ENCODE results near the gene CST11. TPM values are rescaled to one million over a fixed set of nuclear protein-coding genes. Genes with fewer than 3 reads are reported as not detected.

CST11 gene
- total and polyA plus RNA-seq, 8 donors = not detected

DNA sequence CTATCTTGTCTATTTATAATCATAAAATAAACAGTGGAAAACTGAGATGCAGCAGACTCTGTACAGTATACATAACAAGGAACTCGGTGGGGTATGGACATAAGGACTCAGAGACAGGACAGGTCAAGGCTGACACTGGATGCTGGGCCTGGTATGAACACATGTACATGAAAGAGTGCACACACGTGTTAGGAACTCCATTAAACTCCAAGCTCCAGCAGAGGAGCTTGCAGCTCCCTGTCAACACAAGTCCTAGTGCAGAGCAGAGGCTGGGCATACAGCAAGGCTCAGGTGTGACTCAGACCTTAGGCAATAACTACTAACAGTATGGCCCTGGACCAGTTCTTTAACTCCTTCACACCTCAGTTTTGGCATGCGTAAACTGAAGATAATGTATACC is 48.5 kb downstream of the CST11 start:
- peaks cover 0 to 25% of the 10 kb centered on the region in 2 donors for H3K4me1 ChIP-seq
- H3K27me3 ChIP-seq = no peaks in the 10 kb centered on the region
- H3K4me3 ChIP-seq = no peak overlapping the region
- H3K27ac ChIP-seq = peak overlapping the region in 1 of 2 donors; percentile 33
- intact Hi-C loops (cut with DNase I) = no loop called here
- H3K36me3 ChIP-seq = peaks cover 0 to 16% of the 10 kb centered on the region in 2 donors
- TF ChIP-seq, protein P1, sequence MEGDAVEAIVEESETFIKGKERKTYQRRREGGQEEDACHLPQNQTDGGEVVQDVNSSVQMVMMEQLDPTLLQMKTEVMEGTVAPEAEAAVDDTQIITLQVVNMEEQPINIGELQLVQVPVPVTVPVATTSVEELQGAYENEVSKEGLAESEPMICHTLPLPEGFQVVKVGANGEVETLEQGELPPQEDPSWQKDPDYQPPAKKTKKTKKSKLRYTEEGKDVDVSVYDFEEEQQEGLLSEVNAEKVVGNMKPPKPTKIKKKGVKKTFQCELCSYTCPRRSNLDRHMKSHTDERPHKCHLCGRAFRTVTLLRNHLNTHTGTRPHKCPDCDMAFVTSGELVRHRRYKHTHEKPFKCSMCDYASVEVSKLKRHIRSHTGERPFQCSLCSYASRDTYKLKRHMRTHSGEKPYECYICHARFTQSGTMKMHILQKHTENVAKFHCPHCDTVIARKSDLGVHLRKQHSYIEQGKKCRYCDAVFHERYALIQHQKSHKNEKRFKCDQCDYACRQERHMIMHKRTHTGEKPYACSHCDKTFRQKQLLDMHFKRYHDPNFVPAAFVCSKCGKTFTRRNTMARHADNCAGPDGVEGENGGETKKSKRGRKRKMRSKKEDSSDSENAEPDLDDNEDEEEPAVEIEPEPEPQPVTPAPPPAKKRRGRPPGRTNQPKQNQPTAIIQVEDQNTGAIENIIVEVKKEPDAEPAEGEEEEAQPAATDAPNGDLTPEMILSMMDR (IDR thresholded peaks at IDR 0.05) = no peak
- DNase-seq = no peak
- ATAC-seq = peak; percentile 53
- no peaks in the 10 kb centered on the region for H3K9me3 ChIP-seq

DNA sequence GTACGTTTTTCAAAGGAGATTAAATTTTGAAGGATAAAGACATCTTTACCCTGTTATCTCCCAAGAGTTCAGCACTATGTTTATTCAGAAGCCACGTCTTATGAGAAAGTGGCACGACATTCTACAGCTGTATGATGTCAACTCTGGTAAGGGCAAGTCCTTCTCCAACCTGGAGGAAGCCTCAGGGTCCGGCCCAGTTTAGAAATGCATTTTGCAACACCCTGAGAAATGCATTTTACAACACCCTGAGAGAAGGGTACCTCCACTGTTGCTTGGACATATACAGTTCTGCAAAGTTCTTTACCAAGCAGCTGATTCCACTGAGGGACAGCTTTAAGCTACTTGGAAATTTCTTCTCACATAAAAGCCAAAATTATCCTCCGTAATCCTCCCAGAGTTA is 48.9 kb downstream of the CST11 start:
- DNase-seq (no peak), ATAC-seq (no peak)
- peaks cover 0 to 29% of the 10 kb centered on the region in 2 donors for H3K4me1 ChIP-seq
- H3K9me3 ChIP-seq = no peaks in the 10 kb centered on the region
- TF ChIP-seq, protein P1 (IDR thresholded peaks at IDR 0.05) = no peak
- no peaks in the 10 kb centered on the region for H3K27me3 ChIP-seq
- H3K27ac ChIP-seq = peak overlapping the region in 1 of 2 donors; percentile 33
- H3K4me3 ChIP-seq = no peak overlapping the region
- H3K36me3 ChIP-seq = peaks cover 0 to 16% of the 10 kb centered on the region in 2 donors
- intact Hi-C loops (cut with DNase I) = no loop called here

DNA sequence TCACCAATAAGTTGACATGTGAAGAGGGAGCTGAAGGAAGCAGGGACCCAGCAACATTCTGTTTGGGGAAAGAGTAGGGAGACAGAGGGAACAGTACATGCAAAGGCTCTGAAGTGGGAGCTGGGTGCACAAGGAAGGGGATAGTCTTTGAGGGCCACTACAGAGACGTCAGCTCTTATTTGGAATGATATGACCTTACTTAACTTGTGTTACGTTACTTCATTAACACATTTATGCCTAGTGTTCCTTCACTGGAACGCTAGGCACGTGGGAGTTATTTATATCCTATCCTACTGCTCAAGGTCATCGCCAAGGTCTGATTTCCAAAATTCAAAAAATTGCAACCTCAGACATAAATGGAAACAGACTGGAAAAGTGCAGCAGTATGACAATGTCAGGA is 51.6 kb downstream of the CST11 start:
- intact Hi-C loops (cut with DNase I) = no loop called here
- Histone ChIP-seq H3K27me3 (no peaks in the 10 kb centered on the region), H3K4me3 (no peak overlapping the region), H3K36me3 (peaks cover 0 to 16% of the 10 kb centered on the region in 2 donors), H3K9me3 (no peaks in the 10 kb centered on the region), H3K27ac (no peak overlapping the region), H3K4me1 (peaks cover 8 to 40% of the 10 kb centered on the region in 2 donors)
- TF ChIP-seq, protein P1 (IDR thresholded peaks at IDR 0.05) = no peak
- DNase-seq (no peak), ATAC-seq (no peak)

Other genes starting within 250 kb of the CST11 start
- 10 to 100 TPM; 12.0 to 19.4 TPM for gene NXT1, start 102.1 kb downstream of the CST11 start, total RNA-seq
- gene NXT1, start 102.1 kb downstream of the CST11 start, polyA plus RNA-seq (ENCODE audit: insufficient read length in 6 of 6) = 10 to 100 TPM; 13.5 to 18.5 (median 16.2) TPM
- 10 to 100 TPM; 13.4 to 18.0 TPM for gene GZF1, start 90.7 kb downstream of the CST11 start, total RNA-seq
- gene GZF1, start 90.7 kb downstream of the CST11 start, polyA plus RNA-seq (ENCODE audit: insufficient read length in 6 of 6) = 10 to 100 TPM; 11.8 to 15.1 (median 13.0) TPM
- 10 to 100 TPM in 1 of 2 donors, 1 to 10 TPM in 1; 8.7 to 11.1 TPM for gene NAPB, start 31.4 kb downstream of the CST11 start, total RNA-seq
- gene NAPB, start 31.4 kb downstream of the CST11 start, polyA plus RNA-seq (ENCODE audit: insufficient read length in 6 of 6) = 10 to 100 TPM; 20.0 to 27.1 (median 24.1) TPM
- gene CSTL1, start 13.2 kb downstream of the CST11 start, total RNA-seq = not detected
- not detected for gene CSTL1, start 13.2 kb downstream of the CST11 start, polyA plus RNA-seq (ENCODE audit: insufficient read length in 6 of 6)
- not detected for gene CST8, start 38.2 kb upstream of the CST11 start, total RNA-seq
- gene CST8, start 38.2 kb upstream of the CST11 start, polyA plus RNA-seq (ENCODE audit: insufficient read length in 6 of 6) = not detected
- not detected for gene CST9L, start 115.6 kb upstream of the CST11 start, total RNA-seq
- gene CST9L, start 115.6 kb upstream of the CST11 start, polyA plus RNA-seq (ENCODE audit: insufficient read length in 6 of 6) = not detected
- gene CST9, start 153.0 kb upstream of the CST11 start, total RNA-seq = not detected
- gene CST9, start 153.0 kb upstream of the CST11 start, polyA plus RNA-seq (ENCODE audit: insufficient read length in 6 of 6) = not detected
- 100 to 1,000 TPM; 628 to 714 TPM for gene CST3, start 185.1 kb upstream of the CST11 start, total RNA-seq
- 100 to 1,000 TPM; 145 to 189 (median 156) TPM for gene CST3, start 185.1 kb upstream of the CST11 start, polyA plus RNA-seq (ENCODE audit: insufficient read length in 6 of 6)
- gene CST4, start 236.2 kb upstream of the CST11 start, total RNA-seq = not detected
- not detected for gene CST4, start 236.2 kb upstream of the CST11 start, polyA plus RNA-seq (ENCODE audit: insufficient read length in 6 of 6)